Effector memory CD4-positive, alpha-beta T cell (primary cell): ENCODE results near the gene TGM2.

Experiments used
- DNase-seq, 3 donors: peaks; one replicate each; pipeline ENCODE4 v3.0.0-alpha.2; 2020
- H3K27ac ChIP-seq: 2 replicates; pipeline ENCODE4 v1.7.0; 2013; ENCODE audit warnings: mild to moderate bottlenecking, low read length, moderate library complexity; ENCODE audit not compliant: insufficient read depth, poor library complexity, severe bottlenecking
- H3K27me3 ChIP-seq: replicated peaks from 2 replicates; pipeline ENCODE4 v1.7.0; 2013; ENCODE audit warnings: mild to moderate bottlenecking, low read length; ENCODE audit not compliant: insufficient read depth, control insufficient read depth, poor library complexity, severe bottlenecking
- H3K36me3 ChIP-seq: 2 replicates; pipeline ENCODE4 v1.7.0; 2013; ENCODE audit warnings: mild to moderate bottlenecking, low read length, moderate library complexity; ENCODE audit not compliant: control insufficient read depth, insufficient read depth
- H3K4me1 ChIP-seq: 2 replicates; pipeline ENCODE4 v1.7.0; 2013; ENCODE audit warnings: low read length, mild to moderate bottlenecking; ENCODE audit not compliant: control insufficient read depth, insufficient read depth, poor library complexity, severe bottlenecking
- H3K4me3 ChIP-seq: 2 replicates; pipeline ENCODE4 v1.7.0; 2013; ENCODE audit warnings: low read length, low read depth, mild to moderate bottlenecking; ENCODE audit not compliant: insufficient read depth, poor library complexity, severe bottlenecking
- H3K9me3 ChIP-seq: 2 replicates; pipeline ENCODE4 v1.7.0; 2013; ENCODE audit warnings: mild to moderate bottlenecking, low read length, moderate library complexity; ENCODE audit not compliant: control insufficient read depth
- total RNA-seq, 3 donors: gene quantifications; one replicate each; lab custom pipeline; 2026; lab: John Stamatoyannopoulos, UW

Gene TGM2
- total RNA-seq = 0 reads per million in 3 donors

DNA sequence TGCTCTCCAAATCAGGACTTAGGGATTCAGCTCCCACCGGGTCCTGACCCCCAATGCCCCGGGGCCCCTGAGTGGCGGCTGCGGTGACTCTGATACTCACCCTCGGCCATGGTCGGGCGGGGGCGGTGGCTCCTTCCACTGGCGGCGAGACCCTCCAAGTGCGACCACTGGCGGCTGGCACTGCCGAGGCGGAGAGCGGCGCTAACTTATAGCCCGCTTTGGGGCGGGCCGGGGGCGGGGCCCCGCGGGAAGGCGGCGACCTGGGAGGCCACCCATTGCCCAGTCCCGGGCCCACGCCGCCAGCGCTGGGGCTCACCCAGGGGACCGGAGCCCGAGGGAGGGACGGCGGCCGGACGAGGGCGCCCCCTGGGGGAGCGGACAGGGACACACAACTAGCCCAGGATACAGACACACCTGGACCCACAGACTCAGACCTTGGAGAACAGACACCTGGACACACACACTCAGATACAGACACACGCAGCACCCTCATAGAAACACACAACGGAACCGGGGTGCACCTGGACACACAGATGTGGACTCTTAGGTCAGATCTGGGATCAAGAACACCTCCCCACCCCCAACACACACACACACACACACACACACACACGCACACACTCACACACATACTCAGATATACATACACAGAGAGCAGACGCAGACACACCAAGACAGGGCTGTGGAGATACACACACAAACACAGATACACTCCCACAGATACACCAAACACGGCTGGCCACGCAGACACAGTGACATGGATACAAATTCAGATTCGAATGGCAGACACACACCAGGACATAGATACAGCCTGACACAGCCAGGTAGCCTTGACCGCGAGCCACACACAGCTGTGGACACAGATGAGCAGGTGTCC lies at the start of gene TGM2:
Gene TGM2 (minus strand): TSS at position 182 of the 877 bp plus-strand sequence. CDS start 72 bp downstream, at position 110.
- Histone ChIP-seq H3K4me1 (peaks cover 5% of the 10 kb centered on the region), H3K36me3 (no peaks in the 10 kb centered on the region), H3K4me3 (no peak within 1 kb of the TSS), H3K27ac (no peak within 1 kb of the TSS), H3K27me3 (no peaks in the 10 kb centered on the region), H3K9me3 (no peaks in the 10 kb centered on the region)
- peak; percentile 10 to 12 (median 12) for DNase-seq

GRCh38 chr20:38214256-38215193 lies 49.5 kb upstream of the TGM2 start:
- H3K9me3 ChIP-seq = no peaks in the 10 kb centered on the region
- H3K4me3 ChIP-seq = no peak overlapping the region
- no peak overlapping the region for H3K27ac ChIP-seq
- no peaks in the 10 kb centered on the region for H3K36me3 ChIP-seq
- no peaks in the 10 kb centered on the region for H3K4me1 ChIP-seq
- no peaks in the 10 kb centered on the region for H3K27me3 ChIP-seq
- no peak for DNase-seq

GRCh38 chr20:38213607-38213940 lies 48.5 kb upstream of the TGM2 start:
- Histone ChIP-seq H3K9me3 (no peaks in the 10 kb centered on the region), H3K27me3 (no peaks in the 10 kb centered on the region), H3K36me3 (no peaks in the 10 kb centered on the region), H3K4me3 (no peak overlapping the region), H3K27ac (no peak overlapping the region), H3K4me1 (no peaks in the 10 kb centered on the region)
- no peak for DNase-seq

DNA sequence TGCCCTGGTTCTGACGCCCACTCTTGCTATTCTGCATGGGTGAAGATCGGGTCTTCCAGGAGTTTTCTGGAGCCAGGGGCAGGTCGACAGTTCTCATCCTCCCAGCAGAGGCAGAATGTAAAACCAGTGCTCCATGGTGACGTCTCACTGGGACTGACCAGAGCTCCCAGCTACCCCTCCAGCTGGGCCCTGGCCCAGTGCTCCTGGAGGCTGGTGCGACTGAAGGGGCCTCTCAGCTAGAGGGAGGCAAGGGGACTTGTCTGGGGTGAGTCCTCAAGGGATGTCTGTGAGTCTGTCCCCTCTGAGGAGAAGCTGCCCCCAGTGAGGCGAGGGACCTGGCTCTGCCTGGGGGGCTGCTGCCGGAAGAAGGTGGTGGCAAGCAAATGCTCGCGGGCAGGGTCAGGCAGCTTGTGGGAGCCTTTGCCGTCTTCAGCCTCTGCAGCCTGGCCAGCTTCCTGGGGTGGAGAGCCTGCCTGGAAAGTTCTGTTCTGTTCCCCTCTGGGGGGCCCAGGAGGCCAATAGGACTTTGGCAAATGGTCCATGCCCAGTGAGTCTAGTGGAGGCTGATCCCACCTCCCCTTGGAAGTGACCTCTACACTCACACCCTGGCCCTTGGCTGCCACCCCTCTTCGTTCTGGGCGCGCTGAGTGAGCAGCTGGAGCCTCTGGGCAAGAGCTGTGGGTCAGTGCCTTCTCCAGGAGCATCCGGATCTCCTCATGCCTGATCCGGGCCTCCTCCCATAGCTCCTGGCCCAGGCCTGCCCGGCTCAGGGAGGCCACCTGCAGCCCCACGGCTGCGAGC lies 47.9 kb upstream of the TGM2 start:
- Histone ChIP-seq H3K4me3 (no peak overlapping the region), H3K27ac (no peak overlapping the region), H3K36me3 (no peaks in the 10 kb centered on the region), H3K4me1 (no peaks in the 10 kb centered on the region), H3K9me3 (no peaks in the 10 kb centered on the region), H3K27me3 (no peaks in the 10 kb centered on the region)
- no peak for DNase-seq

DNA sequence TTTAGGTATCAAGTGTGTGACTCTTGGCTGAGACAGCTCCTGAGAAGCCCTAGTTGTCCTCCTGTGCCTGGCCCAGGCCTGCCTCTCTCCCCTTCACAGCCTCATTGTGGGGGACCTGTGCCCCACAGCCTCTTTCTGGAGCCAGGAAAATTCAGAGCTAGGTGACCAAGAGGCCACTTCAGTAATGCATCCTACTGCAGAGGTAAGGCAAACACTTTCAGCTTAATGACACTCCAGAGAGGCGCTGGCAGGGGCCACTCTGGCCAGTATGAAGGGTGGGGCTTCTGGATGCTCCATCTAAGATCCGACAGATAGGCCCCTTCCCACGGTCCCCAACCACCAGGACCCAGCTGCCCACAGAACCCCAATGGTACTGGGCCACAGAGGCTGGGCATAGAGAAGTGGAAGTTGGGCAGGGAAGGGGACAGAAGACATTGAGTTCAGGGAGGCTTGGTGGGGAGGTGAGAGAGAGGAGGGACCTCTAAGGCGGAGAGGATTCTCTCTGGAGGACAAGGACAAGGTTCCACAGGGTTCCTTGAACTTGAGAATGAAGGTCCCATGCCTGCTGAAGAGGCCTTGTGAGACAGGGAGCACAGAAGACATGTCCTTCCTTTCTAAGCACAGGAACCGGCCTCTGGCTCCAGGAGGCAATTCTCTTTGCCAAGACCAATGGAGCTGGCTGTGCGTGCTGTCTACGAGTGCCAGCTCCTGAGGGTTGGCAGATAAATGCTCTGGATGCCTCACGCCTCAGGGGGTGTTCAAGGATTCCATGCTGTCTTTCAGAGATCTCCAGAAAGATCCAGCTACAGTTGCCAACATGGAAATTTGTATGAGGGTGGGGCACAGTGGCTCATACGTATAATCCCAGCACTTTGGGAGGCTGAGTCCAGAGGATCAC lies 46.4 kb upstream of the TGM2 start:
- Histone ChIP-seq H3K4me3 (no peak overlapping the region), H3K27me3 (no peaks in the 10 kb centered on the region), H3K4me1 (no peaks in the 10 kb centered on the region), H3K9me3 (no peaks in the 10 kb centered on the region), H3K36me3 (no peaks in the 10 kb centered on the region), H3K27ac (no peak overlapping the region)
- no peak for DNase-seq

GRCh38 chr20:38210741-38211140 lies 45.7 kb upstream of the TGM2 start:
- H3K4me1 ChIP-seq = no peaks in the 10 kb centered on the region
- no peak overlapping the region for H3K27ac ChIP-seq
- no peaks in the 10 kb centered on the region for H3K36me3 ChIP-seq
- H3K4me3 ChIP-seq = no peak overlapping the region
- H3K9me3 ChIP-seq = no peaks in the 10 kb centered on the region
- H3K27me3 ChIP-seq = no peaks in the 10 kb centered on the region
- DNase-seq = no peak

DNA sequence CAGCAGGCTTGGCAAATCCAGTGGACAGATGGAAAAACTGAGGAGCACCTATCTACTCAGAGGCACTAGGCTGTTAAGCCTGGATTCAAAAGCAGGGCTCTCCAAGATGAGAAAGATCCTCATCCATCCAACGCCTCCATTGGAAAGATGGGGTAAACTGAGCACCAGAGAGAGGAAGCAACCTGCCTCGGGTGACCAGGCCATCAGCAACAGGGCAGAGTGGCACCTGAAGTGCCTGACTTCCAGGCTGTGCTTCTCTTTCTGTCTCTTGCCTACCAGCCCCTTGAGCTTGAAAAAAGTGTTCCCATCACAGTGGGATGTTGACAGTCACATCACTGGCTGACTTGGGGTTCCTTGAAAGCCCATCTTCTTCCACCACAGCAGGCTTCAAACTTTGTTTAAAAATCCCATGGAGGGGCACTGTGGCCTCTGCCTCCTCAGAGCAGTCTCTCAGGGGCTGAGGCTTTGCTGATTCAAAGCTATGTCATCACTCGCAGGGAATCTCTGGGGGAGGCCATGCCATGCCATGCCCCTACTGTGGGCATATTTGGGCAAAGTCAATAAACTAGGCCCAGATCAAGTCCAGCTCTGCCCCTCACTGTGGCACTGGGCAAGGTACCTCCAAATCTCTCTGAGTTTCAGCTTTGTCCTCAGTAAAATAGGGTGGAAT lies 44.8 kb upstream of the TGM2 start:
- Histone ChIP-seq H3K4me1 (no peaks in the 10 kb centered on the region), H3K36me3 (no peaks in the 10 kb centered on the region), H3K4me3 (no peak overlapping the region), H3K27me3 (no peaks in the 10 kb centered on the region), H3K9me3 (no peaks in the 10 kb centered on the region), H3K27ac (no peak overlapping the region)
- DNase-seq = no peak

DNA sequence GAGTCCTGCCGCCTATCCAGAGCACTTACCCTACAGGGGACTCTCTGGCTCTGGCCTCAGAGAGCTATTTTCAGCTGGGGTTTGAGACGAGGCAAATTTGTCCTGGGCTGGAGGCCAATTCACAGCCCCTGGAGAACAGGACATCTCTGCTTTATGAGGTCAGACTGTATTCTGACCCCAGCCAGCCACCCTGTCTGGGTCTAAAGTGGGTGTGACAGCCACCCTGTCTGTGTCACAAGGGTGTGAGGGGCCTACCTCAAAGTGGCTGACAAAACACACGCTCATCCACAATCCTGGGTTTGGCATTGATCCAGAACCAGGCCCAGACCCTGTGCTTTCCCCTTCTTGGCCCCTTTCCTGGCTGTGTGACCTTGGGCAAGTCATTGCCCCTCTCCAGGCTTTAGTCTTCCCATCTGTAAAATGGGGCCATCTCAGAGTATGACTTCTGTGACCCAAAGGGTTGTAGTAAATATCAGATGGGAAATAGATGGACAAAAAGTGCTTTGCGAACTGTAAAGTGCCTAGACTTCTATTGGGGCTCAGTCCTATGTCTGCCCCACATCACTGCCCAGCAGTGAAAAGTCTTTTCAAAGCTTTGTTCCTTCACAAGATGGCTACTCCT lies 44.1 kb upstream of the TGM2 start:
- Histone ChIP-seq H3K9me3 (no peaks in the 10 kb centered on the region), H3K36me3 (no peaks in the 10 kb centered on the region), H3K27ac (no peak overlapping the region), H3K4me1 (no peaks in the 10 kb centered on the region), H3K4me3 (no peak overlapping the region), H3K27me3 (no peaks in the 10 kb centered on the region)
- DNase-seq = no peak
